AG04450 (cell line): ENCODE measurements around the gene FOXC1. TPM values are rescaled to one million over a fixed set of nuclear protein-coding genes. Genes with fewer than 3 reads are reported as not detected.

Source experiments
- CTCF ChIA-PET: fragments of 300-600, 350-600 bp; formaldehyde crosslinking; extraction: SDS; loops from one replicate; lab custom pipeline; 2022; ENCODE audit warnings: antibody characterized with exemption, inconsistent platforms; lab: Charles Lee
- POLR2A ChIA-PET: fragments of 350-600 bp; formaldehyde crosslinking; extraction: SDS; loops from one replicate; lab custom pipeline; 2021; ENCODE audit warnings: antibody characterized with exemption, inconsistent platforms; lab: Yijun Ruan, JAX
- DNase-seq: peaks from one replicate; pipeline ENCODE4 v3.0.0-alpha.2; 2011; ENCODE audit warnings: low read depth, low spot score
- H3K27ac ChIP-seq: one replicate; pipeline ENCODE4 v1.5.1; 2012; ENCODE audit warnings: low read depth, low read length, control low read depth
- H3K27me3 ChIP-seq: one replicate; pipeline ENCODE4 v1.6.0; 2012; ENCODE audit warnings: low read length; ENCODE audit not compliant: control insufficient read depth, insufficient read depth
- H3K4me3 ChIP-seq: 2 replicates; pipeline ENCODE4 v1.5.1; 2011; ENCODE audit warnings: mild to moderate bottlenecking, low read depth, low read length, control low read depth
- H3K9me3 ChIP-seq: 2 replicates; pipeline ENCODE4 v1.5.1; 2012; ENCODE audit warnings: low read length; ENCODE audit not compliant: control insufficient read depth, insufficient read depth
- polyA plus RNA-seq: library from polyadenylated mRNA; depleted of rRNA; stranded (reverse); fragments of >200 nt; gene quantifications from 2 replicates; pipeline ENCODE4 v1.2.3, GENCODE V29; 2011
- TF ChIP-seq, protein P1 (sequence below): IDR thresholded peaks from 2 replicates; pipeline ENCODE4 v1.5.1; 2011; ENCODE audit warnings: low read depth, low read length, control low read depth, inconsistent platforms

FOXC1 gene
- polyA plus RNA-seq, 1 experiment, result 3.7 TPM

DNA sequence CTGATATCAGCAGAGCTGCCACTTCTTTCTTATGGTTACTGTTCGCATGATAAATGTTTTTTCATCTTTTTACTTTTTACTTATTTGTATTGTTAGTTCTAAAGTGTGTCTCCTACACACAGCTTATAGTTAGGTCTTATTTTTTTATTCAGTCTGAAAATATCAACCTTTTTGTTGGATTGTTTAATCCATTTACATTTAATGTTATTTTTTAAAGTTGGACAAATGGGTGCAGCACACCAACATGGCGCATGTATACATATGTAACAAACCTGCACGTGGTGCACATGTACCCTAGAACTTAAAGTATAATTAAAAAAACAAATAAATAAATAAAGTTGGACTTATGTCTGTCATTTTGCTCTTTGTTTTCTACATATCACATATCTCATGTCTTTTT is 40.3 kb upstream of the FOXC1 start:
- CTCF ChIA-PET, result interaction anchor here (1.8 kb wide), 1 partner anchor 15 kb away, joined by 6 read pairs; no protein-coding TSS in a partner anchor

DNA sequence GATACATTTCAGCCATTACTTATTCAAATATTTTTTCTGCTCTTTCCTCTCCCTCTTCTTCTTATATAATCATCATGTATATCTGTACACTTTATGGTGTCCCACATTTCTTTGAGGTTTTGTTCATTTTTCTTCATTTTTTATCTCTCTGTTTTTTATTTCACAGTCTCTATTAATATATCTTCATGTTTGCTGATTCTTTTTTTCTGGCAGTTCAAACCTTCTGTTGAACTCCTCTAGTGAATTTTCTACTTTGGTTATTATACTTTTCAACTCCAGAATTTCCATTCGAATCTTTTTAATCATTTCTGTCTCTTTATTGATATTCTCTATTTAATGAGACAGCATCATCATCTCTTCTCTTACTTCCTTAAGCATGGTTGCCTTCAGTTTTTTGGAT is 38.9 kb upstream of the FOXC1 start:
- POLR2A ChIA-PET, result no interaction called here
- TF ChIP-seq, protein P1, sequence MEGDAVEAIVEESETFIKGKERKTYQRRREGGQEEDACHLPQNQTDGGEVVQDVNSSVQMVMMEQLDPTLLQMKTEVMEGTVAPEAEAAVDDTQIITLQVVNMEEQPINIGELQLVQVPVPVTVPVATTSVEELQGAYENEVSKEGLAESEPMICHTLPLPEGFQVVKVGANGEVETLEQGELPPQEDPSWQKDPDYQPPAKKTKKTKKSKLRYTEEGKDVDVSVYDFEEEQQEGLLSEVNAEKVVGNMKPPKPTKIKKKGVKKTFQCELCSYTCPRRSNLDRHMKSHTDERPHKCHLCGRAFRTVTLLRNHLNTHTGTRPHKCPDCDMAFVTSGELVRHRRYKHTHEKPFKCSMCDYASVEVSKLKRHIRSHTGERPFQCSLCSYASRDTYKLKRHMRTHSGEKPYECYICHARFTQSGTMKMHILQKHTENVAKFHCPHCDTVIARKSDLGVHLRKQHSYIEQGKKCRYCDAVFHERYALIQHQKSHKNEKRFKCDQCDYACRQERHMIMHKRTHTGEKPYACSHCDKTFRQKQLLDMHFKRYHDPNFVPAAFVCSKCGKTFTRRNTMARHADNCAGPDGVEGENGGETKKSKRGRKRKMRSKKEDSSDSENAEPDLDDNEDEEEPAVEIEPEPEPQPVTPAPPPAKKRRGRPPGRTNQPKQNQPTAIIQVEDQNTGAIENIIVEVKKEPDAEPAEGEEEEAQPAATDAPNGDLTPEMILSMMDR, result no peak
- no peaks in the 10 kb centered on the region for H3K9me3 ChIP-seq

More for the DNA sequence above, 40.3 kb upstream of the FOXC1 start:
- peaks cover 7% of the 10 kb centered on the region for H3K27me3 ChIP-seq
- no peaks in the 10 kb centered on the region for H3K9me3 ChIP-seq
- TF ChIP-seq, protein P1, result no peak
- no peak overlapping the region for H3K4me3 ChIP-seq
- POLR2A ChIA-PET, result no interaction called here
- H3K27ac ChIP-seq, result no peak overlapping the region
- DNase-seq, result no peak

GRCh38 chr6:1572892-1573291 is 36.8 kb upstream of the FOXC1 start:
- no peak overlapping the region for H3K4me3 ChIP-seq
- ChIA-PET CTCF (interaction anchor here (0.8 to 1.4 kb wide), 3 partner anchors 18 to 1177 kb away, joined by 3 to 4 read pairs (median 4); no protein-coding TSS in a partner anchor), POLR2A (no interaction called here)
- DNase-seq, result no peak
- H3K9me3 ChIP-seq, result no peaks in the 10 kb centered on the region
- H3K27me3 ChIP-seq, result peaks cover 7% of the 10 kb centered on the region
- TF ChIP-seq, protein P1, result no peak
- no peak overlapping the region for H3K27ac ChIP-seq

More for the DNA sequence above, 38.9 kb upstream of the FOXC1 start:
- DNase-seq, result no peak
- peaks cover 7% of the 10 kb centered on the region for H3K27me3 ChIP-seq
- CTCF ChIA-PET, result no interaction called here
- no peak overlapping the region for H3K27ac ChIP-seq
- H3K4me3 ChIP-seq, result no peak overlapping the region

DNA sequence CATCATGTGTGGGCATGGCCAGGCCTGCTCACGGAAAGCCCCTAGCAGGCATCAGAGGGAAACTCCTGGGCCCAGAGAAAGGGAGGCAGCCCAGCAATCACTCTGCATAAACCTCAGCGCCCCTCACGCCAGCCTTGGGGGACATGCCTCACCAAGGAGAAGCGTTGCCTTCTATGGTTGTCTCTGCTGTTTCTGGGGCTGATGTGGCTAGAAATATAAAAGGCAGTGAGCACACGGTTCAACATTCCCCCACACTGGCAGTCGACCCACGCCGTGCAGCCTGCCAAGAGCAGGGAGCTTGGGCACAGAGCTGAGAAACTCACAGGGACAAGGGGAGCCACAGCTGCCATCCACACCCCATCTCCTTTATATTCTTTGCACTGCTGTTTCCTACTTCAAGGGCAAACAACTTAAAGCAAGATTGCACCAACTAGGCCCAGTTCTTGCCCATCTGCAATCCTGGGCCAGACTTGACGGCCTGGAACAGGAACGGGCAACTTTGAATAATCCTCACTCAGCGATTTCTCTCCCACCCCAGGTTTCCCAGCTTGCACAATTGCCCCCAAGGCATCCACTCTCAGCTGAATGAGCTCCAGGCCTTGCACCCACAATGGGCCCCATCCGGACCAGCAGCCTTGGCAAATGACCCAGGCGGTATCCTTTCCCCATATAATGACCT is 35.5 kb upstream of the FOXC1 start:
- ChIA-PET POLR2A (no interaction called here), CTCF (interaction anchor here (1.9 kb wide), 1 partner anchor 19 kb away, joined by 5 read pairs; no protein-coding TSS in a partner anchor)
- no peak overlapping the region for H3K27ac ChIP-seq
- H3K4me3 ChIP-seq, result no peak overlapping the region
- H3K27me3 ChIP-seq, result peaks cover 7% of the 10 kb centered on the region
- no peak for DNase-seq
- no peaks in the 10 kb centered on the region for H3K9me3 ChIP-seq
- TF ChIP-seq, protein P1, result no peak

DNA sequence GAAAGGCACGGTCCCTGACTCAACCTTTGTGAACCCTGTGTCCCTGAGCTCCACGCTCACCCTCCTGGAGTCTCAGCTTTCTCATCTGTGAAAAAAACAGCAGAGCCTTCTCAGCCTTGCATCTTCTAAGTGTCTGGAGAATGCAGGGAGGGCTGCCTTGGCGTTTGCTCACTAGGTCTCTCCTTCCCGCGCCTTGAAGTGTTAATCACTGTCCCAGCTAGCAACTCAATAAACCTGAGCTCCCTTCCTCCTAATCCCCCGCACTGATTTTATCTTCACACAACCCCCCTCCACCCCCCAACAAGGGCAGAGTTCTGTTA is 34.9 kb upstream of the FOXC1 start:
- TF ChIP-seq, protein P1, result no peak
- no peak for DNase-seq
- H3K9me3 ChIP-seq, result no peaks in the 10 kb centered on the region
- peaks cover 9% of the 10 kb centered on the region for H3K27me3 ChIP-seq
- POLR2A ChIA-PET, result interaction anchor here (0.7 kb wide), 1 partner anchor 13 kb away, joined by 3 read pairs; no protein-coding TSS in a partner anchor
- H3K4me3 ChIP-seq, result no peak overlapping the region
- no peak overlapping the region for H3K27ac ChIP-seq
- CTCF ChIA-PET, result interaction anchor here (0.6 to 1.9 kb wide), 2 partner anchors 20 to 23 kb away, joined by 3 to 5 read pairs; no protein-coding TSS in a partner anchor
